ENCODE data around the gene CES1. TPM values are rescaled to one million over a fixed set of nuclear protein-coding genes. Genes with fewer than 3 reads are reported as not detected.

Gene CES1
- 0.26 and 0.82 TPM in 2 replicates for total RNA-seq

DNA sequence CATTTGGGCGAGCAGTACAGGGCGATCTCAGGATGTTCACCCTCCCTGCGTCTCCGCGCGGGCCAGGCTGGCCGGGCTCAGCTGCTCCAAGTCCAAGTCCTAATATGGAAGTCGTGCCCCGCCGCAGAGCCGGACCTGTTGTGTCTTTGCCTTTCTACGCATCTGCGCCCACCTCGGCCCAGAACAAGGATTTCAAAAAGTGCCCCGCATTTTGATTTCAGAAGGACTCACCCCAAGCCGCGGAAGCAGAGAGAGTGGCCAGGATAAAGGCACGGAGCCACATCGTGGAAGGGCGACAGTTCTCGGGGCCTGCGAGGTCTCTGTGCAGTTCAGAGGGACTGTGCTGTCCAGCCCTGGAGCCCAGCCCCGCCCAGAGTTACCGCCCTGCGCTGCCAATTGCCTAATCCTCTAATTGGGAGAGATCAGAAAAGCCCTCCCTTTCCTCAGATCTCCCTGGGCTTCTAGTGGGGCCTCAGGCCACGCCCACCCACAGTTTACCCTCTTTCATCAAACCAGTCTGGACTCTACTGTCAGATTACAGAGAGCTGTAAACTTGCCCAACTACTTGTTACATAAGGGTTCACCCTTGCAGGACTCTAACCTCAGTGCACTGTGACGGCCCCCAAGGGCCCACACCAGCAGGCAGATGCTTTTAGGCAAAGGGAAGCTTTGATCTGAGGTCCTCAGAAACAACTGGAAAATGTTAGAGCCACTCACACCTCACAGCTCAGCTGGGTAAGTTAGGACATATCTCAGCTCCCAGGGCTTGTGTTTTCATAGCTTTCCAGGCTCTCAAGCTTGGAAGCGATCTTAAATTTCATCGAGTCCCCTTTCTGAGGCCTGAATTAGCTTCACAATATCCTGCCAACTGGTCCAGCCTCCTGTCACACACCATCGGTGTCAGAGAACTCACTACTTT lies at the start of gene CES1:
TSS of gene CES1 (minus strand) at position 324 of the 919 bp plus-strand sequence. CDS start at position 283, 41 bp downstream.

DNA sequence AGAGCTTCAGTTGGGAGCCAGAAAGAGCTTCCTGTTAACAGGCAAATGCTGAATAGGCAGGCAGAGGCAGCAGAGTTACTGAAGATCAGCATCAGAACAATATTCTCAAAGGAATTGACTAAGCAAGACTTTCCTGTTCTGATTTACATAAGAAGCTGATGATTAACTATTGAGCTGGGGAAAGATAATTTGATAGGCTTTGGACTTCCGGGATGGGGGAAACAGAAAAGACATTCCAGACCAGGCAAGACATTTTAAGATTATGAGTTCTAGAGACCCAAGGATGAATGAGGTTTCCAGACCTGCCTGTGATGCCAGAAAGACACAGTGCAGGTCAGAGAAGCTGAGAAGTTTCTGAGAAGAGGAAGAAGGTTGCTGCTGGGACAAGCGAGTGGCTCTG lies 42.4 kb upstream of the CES1 start, which contains the start of gene CES5A:
TSS of gene CES5A (minus strand) at position 101 of the 400 bp plus-strand sequence. CDS start 152 bp downstream, outside the sequence.

Other genes with a start within 250 kb of the CES1 start
- gene SLC6A2, start 177.1 kb downstream of the CES1 start, total RNA-seq, result not detected in 2 replicates
- not detected in 2 replicates for gene CES5A, start 42.3 kb upstream of the CES1 start, total RNA-seq